ENCODE measurements around the gene FERMT1. TPM values are rescaled to one million over a fixed set of nuclear protein-coding genes. Genes with fewer than 3 reads are reported as not detected.

FERMT1 gene
- total and polyA plus RNA-seq, 2 donors (not counting 3 experiments of a cell fraction or from before 2014, with no cell fraction given) = 0.11 to 1.5 TPM

- Histone ChIP-seq H3K9me3 (replicated peaks; ENCODE audit: control insufficient read depth, insufficient read depth, low read length) (no peaks in the 10 kb centered on the region), H3K79me2 (ENCODE audit: control insufficient read depth, insufficient read depth, low read length) (no peaks in the 10 kb centered on the region), H3K27me3 (ENCODE audit: control insufficient read depth in 2 of 2, insufficient read depth in 2 of 2, low read length in 2 of 2) (peaks cover 3 to 4% of the 10 kb centered on the region in 2 experiments), H3K4me1 (ENCODE audit: control insufficient read depth, extremely low read depth, insufficient read depth, low read length) (no peaks in the 10 kb centered on the region), H3K27ac (ENCODE audit: insufficient read depth, low read depth, low read length) (no peak overlapping the region), H3K36me3 (ENCODE audit: control insufficient read depth in 2 of 2, extremely low read depth in 1 of 2, insufficient read depth in 2 of 2, low read length in 2 of 2) (no peaks in the 10 kb centered on the region), H2AFZ (ENCODE audit: low read depth, low read length) (no peak overlapping the region), H4K20me1 (replicated peaks; ENCODE audit: control insufficient read depth, extremely low read depth, insufficient read depth, low read length) (no peaks in the 10 kb centered on the region), H3K4me2 (ENCODE audit: insufficient read depth, low read length) (no peak overlapping the region), H3K9me1 (replicated peaks; ENCODE audit: control insufficient read depth, extremely low read depth, insufficient read depth, low read length) (no peaks in the 10 kb centered on the region), H3K4me3 (replicated peaks in 1 of 3; ENCODE audit: insufficient read depth in 1 of 3, low read depth in 1 of 3, low read length in 3 of 3) (no peak overlapping the region), H3K9ac (replicated peaks; ENCODE audit: extremely low read depth, insufficient read depth, low read length) (no peak overlapping the region)
- DNase-seq (ENCODE audit: low read depth, low spot score) (no peak), FAIRE-seq (no peak)
- POLR2A ChIA-PET = no interaction called here
- CTCF ChIA-PET = no interaction called here
- intact Hi-C loops (cut with micrococcal nuclease) = loop anchor here (10.0 kb wide), 1 partner anchor 677 kb away; no protein-coding TSS in a partner anchor
- TF ChIP-seq GATA2 (IDR thresholded peaks at IDR 0.05; ENCODE audit: insufficient read depth, insufficient read length, low read depth, low read length) = no peak
- no peak for TF ChIP-seq EZH2 (IDR thresholded peaks at IDR 0.05; ENCODE audit: borderline replicate concordance, low read depth, low read length, severe bottlenecking)
- BruUV-seq (replicated peaks) = no TSS peak
- dilution Hi-C loops (cut with MboI; ENCODE audit: extremely low pct_ligation_motif_present, low sequenced_read_pairs) = no loop called here
These were observed 25.2 kb upstream of the FERMT1 start for GRCh38 chr20:6148073-6148472.

- no peak overlapping the region for H3K27ac ChIP-seq (ENCODE audit: insufficient read depth, low read depth, low read length)
- H3K9ac ChIP-seq (replicated peaks; ENCODE audit: extremely low read depth, insufficient read depth, low read length) = no peak overlapping the region
- no peaks in the 10 kb centered on the region for H3K4me1 ChIP-seq (ENCODE audit: control insufficient read depth, extremely low read depth, insufficient read depth, low read length)
- no peaks in the 10 kb centered on the region for H4K20me1 ChIP-seq (replicated peaks; ENCODE audit: control insufficient read depth, extremely low read depth, insufficient read depth, low read length)
- BruUV-seq (replicated peaks) = no TSS peak
- dilution Hi-C loops (cut with MboI; ENCODE audit: extremely low pct_ligation_motif_present, low sequenced_read_pairs) = no loop called here
- no peak overlapping the region for H3K4me3 ChIP-seq (replicated peaks in 1 of 3; ENCODE audit: insufficient read depth in 1 of 3, low read depth in 1 of 3, low read length in 3 of 3)
- intact Hi-C loops (cut with micrococcal nuclease) = loop anchor here (1.0 to 10.0 kb wide), 4 partner anchors 682 to 1785 kb away; no protein-coding TSS in a partner anchor
- no peaks in the 10 kb centered on the region for H3K9me3 ChIP-seq (replicated peaks; ENCODE audit: control insufficient read depth, insufficient read depth, low read length)
- ChIA-PET POLR2A (no interaction called here), CTCF (interaction anchor here (0.7 kb wide), 1 partner anchor 1786 kb away, joined by 3 read pairs; no protein-coding TSS in a partner anchor)
- FAIRE-seq = peak; percentile 94
- H3K9me1 ChIP-seq (replicated peaks; ENCODE audit: control insufficient read depth, extremely low read depth, insufficient read depth, low read length) = no peaks in the 10 kb centered on the region
- peak; percentile 64 for DNase-seq (ENCODE audit: low read depth, low spot score)
- no peaks in the 10 kb centered on the region for H3K36me3 ChIP-seq (ENCODE audit: control insufficient read depth in 2 of 2, extremely low read depth in 1 of 2, insufficient read depth in 2 of 2, low read length in 2 of 2)
- peaks cover 0 to 10% of the 10 kb centered on the region in 2 experiments for H3K27me3 ChIP-seq (ENCODE audit: control insufficient read depth in 2 of 2, insufficient read depth in 2 of 2, low read length in 2 of 2)
- no peak overlapping the region for H2AFZ ChIP-seq (ENCODE audit: low read depth, low read length)
- no peaks in the 10 kb centered on the region for H3K79me2 ChIP-seq (ENCODE audit: control insufficient read depth, insufficient read depth, low read length)
- TF ChIP-seq CTCF (IDR thresholded peaks at IDR 0.05; ENCODE audit: extremely low read depth in 1 of 2, insufficient read depth in 1 of 2, low read depth in 1 of 2, low read length in 2 of 2) (peak; percentile 58 to 68), EZH2 (IDR thresholded peaks at IDR 0.05; ENCODE audit: borderline replicate concordance, low read depth, low read length, severe bottlenecking) (no peak)
- H3K4me2 ChIP-seq (ENCODE audit: insufficient read depth, low read length) = no peak overlapping the region
These were observed 19.6 kb upstream of the FERMT1 start for GRCh38 chr20:6142348-6142993.

Data from endothelial cell of umbilical vein (primary cell).